Astrocyte (in vitro differentiated cells and primary cell): ENCODE results near the gene TMEM150A. TPM values are rescaled to one million over a fixed set of nuclear protein-coding genes. Genes with fewer than 3 reads are reported as not detected.
"Not testable (repeated sequence)": the region's sequence is repeated elsewhere in the genome, so short reads cannot be mapped to it uniquely, and the experiment has no call there.

Experiments used
- DNase-seq: peaks from one replicate; pipeline ENCODE4 v3.0.0-alpha.2; 2010; ENCODE audit warnings: low read depth
- FAIRE-seq: peaks from 2 replicates; lab custom pipeline; 2011; peaks lifted over from hg19 to GRCh38; lab: Jason Lieb, UNC
- H2AFZ ChIP-seq: 2 replicates; pipeline ENCODE4 v1.6.0; 2012; ENCODE audit warnings: low read depth, low read length, inconsistent platforms
- H3K27ac ChIP-seq: 2 replicates; pipeline ENCODE4 v1.5.1; 2011; ENCODE audit warnings: low read depth, low read length, inconsistent platforms
- H3K27me3 ChIP-seq: 2 replicates; pipeline ENCODE4 v1.6.0; 2011; ENCODE audit warnings: low read length, inconsistent platforms; ENCODE audit not compliant: insufficient read depth
- H3K36me3 ChIP-seq: 2 replicates; pipeline ENCODE4 v1.5.1; 2011; ENCODE audit warnings: low read length, inconsistent platforms; ENCODE audit not compliant: insufficient read depth
- H3K4me1 ChIP-seq: 2 replicates; pipeline ENCODE4 v1.5.1; 2011; ENCODE audit warnings: low read length, inconsistent platforms; ENCODE audit not compliant: insufficient read depth
- H3K4me2 ChIP-seq: 2 replicates; pipeline ENCODE4 v1.6.0; 2012; ENCODE audit warnings: low read length, inconsistent platforms
- H3K4me3 ChIP-seq: 2 replicates; pipeline ENCODE4 v1.5.1; 2011; ENCODE audit warnings: low read depth, mild to moderate bottlenecking, low read length, inconsistent platforms; ENCODE audit not compliant: insufficient read depth
- H3K79me2 ChIP-seq: 2 replicates; pipeline ENCODE4 v1.6.0; 2012; ENCODE audit warnings: mild to moderate bottlenecking, low read length, inconsistent platforms; ENCODE audit not compliant: insufficient read depth
- H3K9ac ChIP-seq: 2 replicates; pipeline ENCODE4 v1.6.0; 2012; ENCODE audit warnings: mild to moderate bottlenecking, low read length, inconsistent platforms
- H3K9me3 ChIP-seq: 2 replicates; pipeline ENCODE4 v1.5.1; 2012; ENCODE audit warnings: low read depth, mild to moderate bottlenecking, low read length, inconsistent platforms; ENCODE audit not compliant: insufficient read depth
- H4K20me1 ChIP-seq: 2 replicates; pipeline ENCODE4 v1.6.0; 2012; ENCODE audit warnings: low read length, inconsistent platforms; ENCODE audit not compliant: insufficient read depth
- H3K27ac Mint-ChIP-seq: one replicate; pipeline ENCODE4 v1.8.0; 2021; ENCODE audit warnings: mild to moderate bottlenecking, mixed read lengths; ENCODE audit not compliant: unreplicated experiment
- H3K27me3 Mint-ChIP-seq: one replicate; pipeline ENCODE4 v1.8.0; 2021; ENCODE audit warnings: low read depth, mixed read lengths; ENCODE audit not compliant: unreplicated experiment
- H3K36me3 Mint-ChIP-seq: one replicate; pipeline ENCODE4 v1.8.0; 2021; ENCODE audit warnings: low read depth, mixed read lengths; ENCODE audit not compliant: unreplicated experiment
- H3K4me1 Mint-ChIP-seq: one replicate; pipeline ENCODE4 v1.8.0; 2021; ENCODE audit warnings: low read depth, mixed read lengths; ENCODE audit not compliant: unreplicated experiment
- H3K4me3 Mint-ChIP-seq: one replicate; pipeline ENCODE4 v1.8.0; 2021; ENCODE audit warnings: mild to moderate bottlenecking, moderate library complexity, mixed read lengths; ENCODE audit not compliant: unreplicated experiment
- H3K9me3 Mint-ChIP-seq: one replicate; pipeline ENCODE4 v1.8.0; 2021; ENCODE audit warnings: mild to moderate bottlenecking, mixed read lengths; ENCODE audit not compliant: unreplicated experiment
- EZH2 ChIP-seq: IDR thresholded peaks from 2 replicates; pipeline ENCODE4 v1.6.1; 2012; ENCODE audit warnings: mild to moderate bottlenecking, low read length, inconsistent platforms; ENCODE audit not compliant: insufficient read depth
- total RNA-seq: library from RNA; stranded (reverse); gene quantifications from 2 replicates; pipeline ENCODE4 v1.2.1, GENCODE V29; 2021
- TF ChIP-seq, protein P1 (sequence below): IDR thresholded peaks from 2 replicates; pipeline ENCODE4 v1.5.1; 2011; ENCODE audit warnings: low read depth, mild to moderate bottlenecking, inconsistent platforms, low read length, moderate library complexity; ENCODE audit not compliant: insufficient read depth

TMEM150A gene
- total RNA-seq, 1 donor from 2014 or later, result 20.4 TPM

GRCh38 chr2:85605406-85606115, 3.1 kb upstream of the TMEM150A start:
- Mint-ChIP-seq H3K27ac (peak overlapping the region; percentile 95), H3K4me1 (peaks cover 56% of the 10 kb centered on the region), H3K36me3 (peaks cover 4% of the 10 kb centered on the region), H3K27me3 (no peaks in the 10 kb centered on the region), H3K4me3 (peak overlapping the region; percentile 70), H3K9me3 (no peaks in the 10 kb centered on the region)
- peak overlapping the region; percentile 74 for H3K4me2 ChIP-seq
- no peaks in the 10 kb centered on the region for H3K9me3 ChIP-seq
- H3K9ac ChIP-seq, result no peak overlapping the region
- peaks cover 21% of the 10 kb centered on the region for H3K4me1 ChIP-seq
- peak; percentile 34 for FAIRE-seq
- H3K27ac ChIP-seq, result peak overlapping the region; percentile 67
- H3K4me3 ChIP-seq, result no peak overlapping the region
- DNase-seq, result peak; percentile 97
- H3K36me3 ChIP-seq, result peaks cover 15% of the 10 kb centered on the region
- TF ChIP-seq EZH2, result no peak
- TF ChIP-seq, protein P1, sequence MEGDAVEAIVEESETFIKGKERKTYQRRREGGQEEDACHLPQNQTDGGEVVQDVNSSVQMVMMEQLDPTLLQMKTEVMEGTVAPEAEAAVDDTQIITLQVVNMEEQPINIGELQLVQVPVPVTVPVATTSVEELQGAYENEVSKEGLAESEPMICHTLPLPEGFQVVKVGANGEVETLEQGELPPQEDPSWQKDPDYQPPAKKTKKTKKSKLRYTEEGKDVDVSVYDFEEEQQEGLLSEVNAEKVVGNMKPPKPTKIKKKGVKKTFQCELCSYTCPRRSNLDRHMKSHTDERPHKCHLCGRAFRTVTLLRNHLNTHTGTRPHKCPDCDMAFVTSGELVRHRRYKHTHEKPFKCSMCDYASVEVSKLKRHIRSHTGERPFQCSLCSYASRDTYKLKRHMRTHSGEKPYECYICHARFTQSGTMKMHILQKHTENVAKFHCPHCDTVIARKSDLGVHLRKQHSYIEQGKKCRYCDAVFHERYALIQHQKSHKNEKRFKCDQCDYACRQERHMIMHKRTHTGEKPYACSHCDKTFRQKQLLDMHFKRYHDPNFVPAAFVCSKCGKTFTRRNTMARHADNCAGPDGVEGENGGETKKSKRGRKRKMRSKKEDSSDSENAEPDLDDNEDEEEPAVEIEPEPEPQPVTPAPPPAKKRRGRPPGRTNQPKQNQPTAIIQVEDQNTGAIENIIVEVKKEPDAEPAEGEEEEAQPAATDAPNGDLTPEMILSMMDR, result no peak
- no peak overlapping the region for H2AFZ ChIP-seq
- H4K20me1 ChIP-seq, result peaks cover 35% of the 10 kb centered on the region
- no peaks in the 10 kb centered on the region for H3K27me3 ChIP-seq
- peaks cover 40% of the 10 kb centered on the region for H3K79me2 ChIP-seq

DNA sequence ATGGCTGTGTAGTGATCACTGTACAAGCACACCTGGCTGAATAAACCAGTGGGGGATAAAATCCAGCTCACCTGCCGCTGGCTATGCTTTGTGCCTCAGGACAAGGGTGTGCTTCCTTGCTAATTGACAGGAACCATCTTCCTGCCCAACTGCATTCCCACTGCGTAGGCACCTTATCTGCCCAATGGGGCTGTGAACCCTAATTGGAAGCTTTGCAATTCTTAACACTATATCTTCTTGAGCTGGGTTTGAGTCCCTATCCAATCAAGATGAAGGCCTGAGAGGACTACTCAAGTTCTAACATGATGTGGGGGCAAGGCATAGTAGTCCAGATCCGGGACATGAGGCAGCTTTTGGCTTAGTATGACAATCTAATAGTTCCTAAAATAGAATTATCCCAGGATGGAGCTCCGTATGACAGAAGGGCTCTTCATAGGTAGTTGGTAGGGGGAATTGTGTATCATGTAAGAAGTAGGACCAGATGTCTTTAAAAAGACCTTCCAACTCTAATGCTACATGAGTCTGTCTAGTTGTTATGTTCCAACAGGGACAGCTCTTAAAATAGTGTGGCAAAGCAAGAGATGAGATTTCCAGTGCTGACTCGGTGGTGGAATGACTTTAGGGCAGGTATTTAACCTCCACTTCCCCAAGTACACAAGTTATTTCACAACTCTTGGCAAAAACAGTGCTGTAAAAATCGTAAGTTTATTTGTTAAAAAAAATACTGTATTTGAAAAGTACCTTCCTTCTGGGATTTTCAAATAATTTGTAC, 2.3 kb upstream of the TMEM150A start:
- Mint-ChIP-seq H3K27ac (peak overlapping the region; percentile 95), H3K36me3 (peaks cover 5% of the 10 kb centered on the region), H3K4me3 (peak overlapping the region; percentile 62), H3K4me1 (peaks cover 52% of the 10 kb centered on the region), H3K27me3 (no peaks in the 10 kb centered on the region), H3K9me3 (no peaks in the 10 kb centered on the region)
- peaks cover 32% of the 10 kb centered on the region for H4K20me1 ChIP-seq
- peaks cover 21% of the 10 kb centered on the region for H3K4me1 ChIP-seq
- peaks cover 15% of the 10 kb centered on the region for H3K36me3 ChIP-seq
- H3K9me3 ChIP-seq, result no peaks in the 10 kb centered on the region
- FAIRE-seq (no peak), DNase-seq (no peak)
- H3K9ac ChIP-seq, result no peak overlapping the region
- no peaks in the 10 kb centered on the region for H3K27me3 ChIP-seq
- H3K4me2 ChIP-seq, result peak overlapping the region; percentile 91
- H3K27ac ChIP-seq, result peak overlapping the region; percentile 46
- peaks cover 34% of the 10 kb centered on the region for H3K79me2 ChIP-seq
- TF ChIP-seq, protein P1, result no peak
- TF ChIP-seq EZH2, result no peak
- H3K4me3 ChIP-seq, result no peak overlapping the region
- H2AFZ ChIP-seq, result no peak overlapping the region

DNA sequence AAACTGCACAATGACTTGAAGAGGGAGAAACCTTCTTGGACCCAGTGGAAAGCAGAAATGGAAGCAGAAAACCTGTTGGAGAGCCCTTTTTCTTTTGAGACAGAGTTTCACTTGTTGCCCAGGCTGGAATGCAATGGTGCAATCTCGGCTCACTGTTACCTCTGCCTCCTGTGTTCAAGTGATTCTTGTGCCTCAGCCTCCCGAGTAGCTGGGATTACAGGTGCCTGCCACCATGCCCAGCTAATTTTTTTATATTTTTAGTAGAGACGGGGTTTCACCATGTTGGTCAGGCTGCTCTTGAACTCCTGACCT, 1.6 kb upstream of the TMEM150A start:
- not testable (repeated sequence) for H3K9ac ChIP-seq, H3K4me3 ChIP-seq, H3K36me3 Mint-ChIP-seq, DNase-seq, H3K27me3 ChIP-seq, H3K27me3 Mint-ChIP-seq, H2AFZ ChIP-seq, H3K9me3 ChIP-seq, H3K27ac ChIP-seq, H3K9me3 Mint-ChIP-seq, FAIRE-seq
- H3K4me3 Mint-ChIP-seq, result peak overlapping the region; percentile 87
- Histone ChIP-seq H3K4me1 (peaks cover 21% of the 10 kb centered on the region), H4K20me1 (peaks cover 30% of the 10 kb centered on the region), H3K4me2 (peak overlapping the region; percentile 91), H3K79me2 (peaks cover 30% of the 10 kb centered on the region), H3K36me3 (peaks cover 15% of the 10 kb centered on the region)
- H3K4me1 Mint-ChIP-seq, result peaks cover 47% of the 10 kb centered on the region
- H3K27ac Mint-ChIP-seq, result peak overlapping the region; percentile 72
